ENCODE measurements around the gene PRAC2.

DNA sequence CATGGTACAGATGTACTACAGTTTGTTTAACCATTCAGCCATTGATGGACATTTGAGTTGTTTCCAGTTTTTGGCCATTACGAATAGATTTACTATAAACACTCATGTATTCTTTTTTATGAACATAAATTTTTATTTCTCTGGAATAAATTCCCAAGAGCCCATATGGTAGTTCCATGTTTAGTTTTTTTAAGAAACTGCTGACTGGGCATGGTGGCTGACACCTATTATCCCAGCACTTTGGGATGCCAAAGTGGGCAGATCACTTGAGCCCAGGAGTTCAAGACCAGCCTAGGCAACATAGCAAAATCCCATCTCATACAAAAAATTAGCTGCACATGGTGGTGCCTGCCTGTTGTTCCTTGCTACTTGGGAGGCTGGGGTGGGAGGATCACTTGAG lies 30.9 kb upstream of the PRAC2 start:
- TF ChIP-seq POLR2AphosphoS5 (IDR thresholded peaks at IDR 0.05; ENCODE audit: low read depth, low read length): no peak
- no peak for TF ChIP-seq TAF1 (IDR thresholded peaks at IDR 0.05; ENCODE audit: borderline replicate concordance, insufficient read depth, low read length)
- no peak for TF ChIP-seq SIN3A (IDR thresholded peaks at IDR 0.05; ENCODE audit: borderline replicate concordance, insufficient read depth, low read length)
- TF ChIP-seq, protein P1, sequence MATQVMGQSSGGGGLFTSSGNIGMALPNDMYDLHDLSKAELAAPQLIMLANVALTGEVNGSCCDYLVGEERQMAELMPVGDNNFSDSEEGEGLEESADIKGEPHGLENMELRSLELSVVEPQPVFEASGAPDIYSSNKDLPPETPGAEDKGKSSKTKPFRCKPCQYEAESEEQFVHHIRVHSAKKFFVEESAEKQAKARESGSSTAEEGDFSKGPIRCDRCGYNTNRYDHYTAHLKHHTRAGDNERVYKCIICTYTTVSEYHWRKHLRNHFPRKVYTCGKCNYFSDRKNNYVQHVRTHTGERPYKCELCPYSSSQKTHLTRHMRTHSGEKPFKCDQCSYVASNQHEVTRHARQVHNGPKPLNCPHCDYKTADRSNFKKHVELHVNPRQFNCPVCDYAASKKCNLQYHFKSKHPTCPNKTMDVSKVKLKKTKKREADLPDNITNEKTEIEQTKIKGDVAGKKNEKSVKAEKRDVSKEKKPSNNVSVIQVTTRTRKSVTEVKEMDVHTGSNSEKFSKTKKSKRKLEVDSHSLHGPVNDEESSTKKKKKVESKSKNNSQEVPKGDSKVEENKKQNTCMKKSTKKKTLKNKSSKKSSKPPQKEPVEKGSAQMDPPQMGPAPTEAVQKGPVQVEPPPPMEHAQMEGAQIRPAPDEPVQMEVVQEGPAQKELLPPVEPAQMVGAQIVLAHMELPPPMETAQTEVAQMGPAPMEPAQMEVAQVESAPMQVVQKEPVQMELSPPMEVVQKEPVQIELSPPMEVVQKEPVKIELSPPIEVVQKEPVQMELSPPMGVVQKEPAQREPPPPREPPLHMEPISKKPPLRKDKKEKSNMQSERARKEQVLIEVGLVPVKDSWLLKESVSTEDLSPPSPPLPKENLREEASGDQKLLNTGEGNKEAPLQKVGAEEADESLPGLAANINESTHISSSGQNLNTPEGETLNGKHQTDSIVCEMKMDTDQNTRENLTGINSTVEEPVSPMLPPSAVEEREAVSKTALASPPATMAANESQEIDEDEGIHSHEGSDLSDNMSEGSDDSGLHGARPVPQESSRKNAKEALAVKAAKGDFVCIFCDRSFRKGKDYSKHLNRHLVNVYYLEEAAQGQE (IDR thresholded peaks at IDR 0.05; ENCODE audit: insufficient read depth in 1 of 2, low read depth in 2 of 2, low read length in 2 of 2): no peak
- no peak for TF ChIP-seq FOXP2 (optimal IDR thresholded peaks at IDR 0.05; ENCODE audit: borderline replicate concordance, extremely low read depth, extremely low read length, insufficient read depth)
